ENCODE measurements around the gene CDHR1.

GRCh38 chr10:84204610-84205009 is 10.3 kb downstream of the CDHR1 start:
- TF ChIP-seq SP1 (IDR thresholded peaks at IDR 0.05; ENCODE audit: low read depth, low read length), result no peak
- no peak for TF ChIP-seq YY1 (IDR thresholded peaks at IDR 0.05; ENCODE audit: low read depth, low read length)
- no peak for TF ChIP-seq JUND (IDR thresholded peaks at IDR 0.05; ENCODE audit: low read length)
- no peak for TF ChIP-seq ZNF274 (IDR thresholded peaks at IDR 0.05; ENCODE audit: borderline replicate concordance, extremely low read depth, low read length)
- no peak for TF ChIP-seq CEBPB (IDR thresholded peaks at IDR 0.05; ENCODE audit: low read depth, low read length)
- no peak for TF ChIP-seq EP300 (IDR thresholded peaks at IDR 0.05; ENCODE audit: borderline replicate concordance in 1 of 2, low read depth in 2 of 2, low read length in 2 of 2)
- TF ChIP-seq TBP (IDR thresholded peaks at IDR 0.05; ENCODE audit: low read depth, low read length), result no peak
- no peak for TF ChIP-seq CTCF (IDR thresholded peaks at IDR 0.05; ENCODE audit: control extremely low read depth in 1 of 3, insufficient read depth in 1 of 3, low read depth in 1 of 3, low read length in 3 of 3)
- TF ChIP-seq TCF12 (IDR thresholded peaks at IDR 0.05; ENCODE audit: low read depth, low read length), result no peak
- TF ChIP-seq FOSL1 (IDR thresholded peaks at IDR 0.05; ENCODE audit: insufficient read depth, low read depth, low read length), result no peak
- no peak for TF ChIP-seq EZH2 (IDR thresholded peaks at IDR 0.05; ENCODE audit: low read depth, low read length, severe bottlenecking)
- TF ChIP-seq SIX5 (IDR thresholded peaks at IDR 0.05; ENCODE audit: low read depth, low read length), result no peak

Measured in H1 (cell line).